ENCODE results near the gene PI4KB. TPM values are rescaled to one million over a fixed set of nuclear protein-coding genes. Genes with fewer than 3 reads are reported as not detected.
A peak's percentile ranks its signal among the peaks of the same experiment; 100 is the strongest.

PI4KB gene
- total and polyA plus RNA-seq, 2 of the 4 experiments (the other 2 are of a cell fraction), result 82.4 to 94.5 TPM

GRCh38 chr1:151356696-151357095, 29.5 kb upstream of the PI4KB start:
- Histone ChIP-seq H4K20me1 (ENCODE audit: insufficient read depth, low read length) (no peaks in the 10 kb centered on the region), H3K9me1 (ENCODE audit: insufficient read depth, low read length) (no peaks in the 10 kb centered on the region), H3K18ac (ENCODE audit: low read depth, low read length) (no peak overlapping the region), H4K8ac (ENCODE audit: low read depth in 2 of 2, low read length in 2 of 2) (no peak overlapping the region), H2BK120ac (ENCODE audit: low read depth, low read length) (no peak overlapping the region), H3K56ac (ENCODE audit: extremely low read depth, insufficient read depth, low read length) (no peak overlapping the region), H3K9ac (ENCODE audit: low read depth, low read length) (no peak overlapping the region), H3K23ac (ENCODE audit: low read depth, low read length) (no peak overlapping the region), H3K79me1 (ENCODE audit: low read depth in 1 of 2, low read length in 2 of 2) (no peaks in the 10 kb centered on the region), H3K4ac (ENCODE audit: low read depth, low read length) (no peak overlapping the region), H4K5ac (ENCODE audit: low read depth, low read length) (no peak overlapping the region), H3K4me2 (ENCODE audit: low read depth, low read length) (no peak overlapping the region), H2BK5ac (ENCODE audit: low read depth, low read length, poor library complexity, severe bottlenecking) (no peak overlapping the region), H2BK15ac (ENCODE audit: low read depth, low read length) (no peak overlapping the region), H2BK20ac (ENCODE audit: low read depth, low read length) (no peak overlapping the region), H2AFZ (replicated peaks; ENCODE audit: low read length, poor library complexity) (no peak overlapping the region), H3K27me3 (ENCODE audit: control insufficient read depth, insufficient read depth, low read length) (no peaks in the 10 kb centered on the region), H2AK5ac (ENCODE audit: low read depth, low read length) (no peak overlapping the region), H4K91ac (ENCODE audit: insufficient read depth, low read depth, low read length) (no peak overlapping the region), H3K4me1 (ENCODE audit: control insufficient read depth, insufficient read depth, low read length) (no peaks in the 10 kb centered on the region), H3K9me3 (ENCODE audit: control insufficient read depth, insufficient read depth, low read length) (no peaks in the 10 kb centered on the region), H3K27ac (ENCODE audit: insufficient read depth, low read length) (no peak overlapping the region), H3K4me3 (ENCODE audit: insufficient read depth, low read depth, low read length) (no peak overlapping the region), H3K14ac (replicated peaks; ENCODE audit: low read depth, low read length) (no peak overlapping the region), H2AK9ac (replicated peaks; ENCODE audit: low read depth, low read length, poor library complexity) (no peak overlapping the region), H3K36me3 (ENCODE audit: control insufficient read depth, insufficient read depth, low read length) (no peaks in the 10 kb centered on the region)
- BruUV-seq (replicated peaks), result no TSS peak
- in situ Hi-C loops (cut with MboI; ENCODE audit: low sequenced_read_pairs), result no loop called here
- DNase-seq (no peak), ATAC-seq (ENCODE audit: low read depth) (peak; percentile 69)
- POLR2A ChIA-PET (ENCODE audit: unreplicated experiment), result no interaction called here
- no CpG with 5 or more reads among the region's 2 CpGs for WGBS, 2 experiments (ENCODE audit: extremely low coverage in 2 of 2, insufficient read length in 1 of 2)
- intact Hi-C loops (cut with micrococcal nuclease), result no loop called here
- dilution Hi-C loops (cut with HindIII; ENCODE audit: low sequenced_read_pairs, unreplicated experiment), result no loop called here
- CTCF ChIA-PET, result interaction anchor here (2.0 kb wide), 1 partner anchor 16 kb away, joined by 6 read pairs; no protein-coding TSS in a partner anchor
- no peak for TF ChIP-seq CEBPB (IDR thresholded peaks at IDR 0.05; ENCODE audit: low read depth, low read length)
- TF ChIP-seq MAZ (IDR thresholded peaks at IDR 0.05; ENCODE audit: borderline replicate concordance, low read depth, low read length), result no peak
- TF ChIP-seq MXI1 (IDR thresholded peaks at IDR 0.05; ENCODE audit: borderline replicate concordance, low read depth, low read length), result no peak
- TF ChIP-seq USF2 (IDR thresholded peaks at IDR 0.05; ENCODE audit: low read depth, low read length), result no peak
- no peak for TF ChIP-seq BHLHE40 (IDR thresholded peaks at IDR 0.05; ENCODE audit: low read depth, low read length)
- TF ChIP-seq CTCF (conservative IDR thresholded peaks at IDR 0.05; ENCODE audit: low read depth, low read length), result no peak
- TF ChIP-seq RFX5 (IDR thresholded peaks at IDR 0.05; ENCODE audit: low read depth, low read length), result no peak
- TF ChIP-seq MAFK (IDR thresholded peaks at IDR 0.05; ENCODE audit: low read depth, low read length), result no peak
- TF ChIP-seq NFE2L2 (IDR thresholded peaks at IDR 0.05; ENCODE audit: low read depth, low read length), result no peak
- TF ChIP-seq POLR2A (IDR thresholded peaks at IDR 0.05; ENCODE audit: low read depth, low read length), result no peak
- no peak for TF ChIP-seq SMC3 (IDR thresholded peaks at IDR 0.05; ENCODE audit: low read depth, low read length)
- no peak for TF ChIP-seq RCOR1 (IDR thresholded peaks at IDR 0.05; ENCODE audit: insufficient replicate concordance, low read length)
- TF ChIP-seq RAD21 (IDR thresholded peaks at IDR 0.05; ENCODE audit: low read length), result no peak
- no peak for TF ChIP-seq FOS (IDR thresholded peaks at IDR 0.05; ENCODE audit: low read depth, low read length)

Measured in IMR-90 (cell line).